ENCODE measurements around the gene PLSCR4.

- no peak for TF ChIP-seq CTCF (IDR thresholded peaks at IDR 0.05; ENCODE audit: low read depth, low read length, missing input control)
- no peak for TF ChIP-seq MAX (IDR thresholded peaks at IDR 0.05)
- TF ChIP-seq ZBTB33 (IDR thresholded peaks at IDR 0.05): no peak
- TF ChIP-seq GABPA (IDR thresholded peaks at IDR 0.05 in 1 of 2, conservative IDR thresholded peaks at IDR 0.05 in 1 of 2): no peak
- no peak for TF ChIP-seq TAF1 (conservative IDR thresholded peaks at IDR 0.05)
- TF ChIP-seq EGR1 (IDR thresholded peaks at IDR 0.05; ENCODE audit: low read depth in 2 of 2): no peak
- no peak for TF ChIP-seq YY1 (IDR thresholded peaks at IDR 0.05)
- no peak for TF ChIP-seq REST (IDR thresholded peaks at IDR 0.05)
- no peak for TF ChIP-seq FOXA1 (IDR thresholded peaks at IDR 0.05)
- TF ChIP-seq ATF3 (IDR thresholded peaks at IDR 0.05): no peak
- TF ChIP-seq RAD21 (IDR thresholded peaks at IDR 0.05): no peak
- TF ChIP-seq HNF4G (IDR thresholded peaks at IDR 0.05): no peak
- TF ChIP-seq JUND (IDR thresholded peaks at IDR 0.05): no peak
Measured at GRCh38 chr3:146233487-146233886, 17.4 kb downstream of the PLSCR4 start.
